ENCODE results near the gene TRPV3. TPM values are rescaled to one million over a fixed set of nuclear protein-coding genes. Genes with fewer than 3 reads are reported as not detected.
A peak's percentile ranks its signal among the peaks of the same experiment; 100 is the strongest.

TRPV3 gene
- total RNA-seq, 1 experiment from 2014 or later: 0.31 TPM

DNA sequence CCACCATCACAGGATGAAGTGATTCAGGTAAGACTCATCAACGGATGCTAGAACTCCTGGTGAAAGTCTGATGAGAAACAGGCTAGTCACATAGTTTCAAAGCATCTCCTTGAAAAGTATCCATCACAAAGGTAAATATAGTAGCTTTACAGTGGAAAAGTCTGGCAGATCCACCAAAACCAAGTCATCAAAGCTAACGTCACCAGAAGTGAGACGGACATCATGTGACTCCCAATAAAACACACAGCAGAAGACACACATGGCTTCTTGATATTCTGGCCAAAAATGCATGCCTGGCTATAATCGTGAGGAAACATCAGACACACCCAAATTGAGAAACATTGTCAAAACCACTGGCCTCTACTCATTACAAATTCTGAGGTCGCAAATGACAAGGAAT is 17.9 kb upstream of the TRPV3 start:
- no TSS peak for BruUV-seq (replicated peaks)
- Histone ChIP-seq H3K9me3 (ENCODE audit: control insufficient read depth, insufficient read depth, low read depth, low read length) (no peaks in the 10 kb centered on the region), H3K4me1 (ENCODE audit: control insufficient read depth, insufficient read depth, low read length) (no peaks in the 10 kb centered on the region), H3K36me3 (ENCODE audit: control insufficient read depth, insufficient read depth, low read length) (no peaks in the 10 kb centered on the region), H3K27me3 (ENCODE audit: control insufficient read depth, insufficient read depth, low read length) (no peaks in the 10 kb centered on the region), H3K4me3 (ENCODE audit: low read depth in 2 of 2, low read length in 2 of 2) (no peak overlapping the region), H3K27ac (ENCODE audit: low read length) (no peak overlapping the region)
- TF ChIP-seq TCF7L2 (IDR thresholded peaks at IDR 0.05; ENCODE audit: low read depth, low read length) (no peak), SIN3A (IDR thresholded peaks at IDR 0.05; ENCODE audit: borderline replicate concordance, insufficient read depth, low read depth, low read length) (no peak), POLR2AphosphoS5 (IDR thresholded peaks at IDR 0.05; ENCODE audit: low read depth, low read length) (no peak)
- TF ChIP-seq, protein P1, sequence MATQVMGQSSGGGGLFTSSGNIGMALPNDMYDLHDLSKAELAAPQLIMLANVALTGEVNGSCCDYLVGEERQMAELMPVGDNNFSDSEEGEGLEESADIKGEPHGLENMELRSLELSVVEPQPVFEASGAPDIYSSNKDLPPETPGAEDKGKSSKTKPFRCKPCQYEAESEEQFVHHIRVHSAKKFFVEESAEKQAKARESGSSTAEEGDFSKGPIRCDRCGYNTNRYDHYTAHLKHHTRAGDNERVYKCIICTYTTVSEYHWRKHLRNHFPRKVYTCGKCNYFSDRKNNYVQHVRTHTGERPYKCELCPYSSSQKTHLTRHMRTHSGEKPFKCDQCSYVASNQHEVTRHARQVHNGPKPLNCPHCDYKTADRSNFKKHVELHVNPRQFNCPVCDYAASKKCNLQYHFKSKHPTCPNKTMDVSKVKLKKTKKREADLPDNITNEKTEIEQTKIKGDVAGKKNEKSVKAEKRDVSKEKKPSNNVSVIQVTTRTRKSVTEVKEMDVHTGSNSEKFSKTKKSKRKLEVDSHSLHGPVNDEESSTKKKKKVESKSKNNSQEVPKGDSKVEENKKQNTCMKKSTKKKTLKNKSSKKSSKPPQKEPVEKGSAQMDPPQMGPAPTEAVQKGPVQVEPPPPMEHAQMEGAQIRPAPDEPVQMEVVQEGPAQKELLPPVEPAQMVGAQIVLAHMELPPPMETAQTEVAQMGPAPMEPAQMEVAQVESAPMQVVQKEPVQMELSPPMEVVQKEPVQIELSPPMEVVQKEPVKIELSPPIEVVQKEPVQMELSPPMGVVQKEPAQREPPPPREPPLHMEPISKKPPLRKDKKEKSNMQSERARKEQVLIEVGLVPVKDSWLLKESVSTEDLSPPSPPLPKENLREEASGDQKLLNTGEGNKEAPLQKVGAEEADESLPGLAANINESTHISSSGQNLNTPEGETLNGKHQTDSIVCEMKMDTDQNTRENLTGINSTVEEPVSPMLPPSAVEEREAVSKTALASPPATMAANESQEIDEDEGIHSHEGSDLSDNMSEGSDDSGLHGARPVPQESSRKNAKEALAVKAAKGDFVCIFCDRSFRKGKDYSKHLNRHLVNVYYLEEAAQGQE (IDR thresholded peaks at IDR 0.05; ENCODE audit: insufficient read depth in 1 of 2, low read depth in 2 of 2, low read length in 1 of 2): no peak
- TF ChIP-seq, protein P2, sequence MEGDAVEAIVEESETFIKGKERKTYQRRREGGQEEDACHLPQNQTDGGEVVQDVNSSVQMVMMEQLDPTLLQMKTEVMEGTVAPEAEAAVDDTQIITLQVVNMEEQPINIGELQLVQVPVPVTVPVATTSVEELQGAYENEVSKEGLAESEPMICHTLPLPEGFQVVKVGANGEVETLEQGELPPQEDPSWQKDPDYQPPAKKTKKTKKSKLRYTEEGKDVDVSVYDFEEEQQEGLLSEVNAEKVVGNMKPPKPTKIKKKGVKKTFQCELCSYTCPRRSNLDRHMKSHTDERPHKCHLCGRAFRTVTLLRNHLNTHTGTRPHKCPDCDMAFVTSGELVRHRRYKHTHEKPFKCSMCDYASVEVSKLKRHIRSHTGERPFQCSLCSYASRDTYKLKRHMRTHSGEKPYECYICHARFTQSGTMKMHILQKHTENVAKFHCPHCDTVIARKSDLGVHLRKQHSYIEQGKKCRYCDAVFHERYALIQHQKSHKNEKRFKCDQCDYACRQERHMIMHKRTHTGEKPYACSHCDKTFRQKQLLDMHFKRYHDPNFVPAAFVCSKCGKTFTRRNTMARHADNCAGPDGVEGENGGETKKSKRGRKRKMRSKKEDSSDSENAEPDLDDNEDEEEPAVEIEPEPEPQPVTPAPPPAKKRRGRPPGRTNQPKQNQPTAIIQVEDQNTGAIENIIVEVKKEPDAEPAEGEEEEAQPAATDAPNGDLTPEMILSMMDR (IDR thresholded peaks at IDR 0.05): no peak
- POLR2A ChIA-PET: no interaction called here
- ATAC-seq (no peak), DNase-seq (ENCODE audit: low read depth, low spot score) (peak; percentile 76)
- CTCF ChIA-PET: no interaction called here
- intact Hi-C loops (cut with micrococcal nuclease; ENCODE audit: unreplicated experiment) (no loop called here), in situ Hi-C loops (cut with HindIII; ENCODE audit: low pct_unique_long_range_greater_than_20kb, low sequenced_read_pairs) (no loop called here)

- no peaks in the 10 kb centered on the region for H3K4me1 ChIP-seq (ENCODE audit: control insufficient read depth, insufficient read depth, low read length)
- POLR2A ChIA-PET: no interaction called here
- no peak for ATAC-seq
- in situ Hi-C loops (cut with HindIII; ENCODE audit: low pct_unique_long_range_greater_than_20kb, low sequenced_read_pairs): no loop called here
- H3K27me3 ChIP-seq (ENCODE audit: control insufficient read depth, insufficient read depth, low read length): no peaks in the 10 kb centered on the region
- CTCF ChIA-PET: no interaction called here
- intact Hi-C loops (cut with micrococcal nuclease; ENCODE audit: unreplicated experiment): no loop called here
- H3K4me3 ChIP-seq (ENCODE audit: low read depth in 2 of 2, low read length in 2 of 2): no peak overlapping the region
- H3K9me3 ChIP-seq (ENCODE audit: control insufficient read depth, insufficient read depth, low read depth, low read length): no peaks in the 10 kb centered on the region
- BruUV-seq (replicated peaks): no TSS peak
- H3K27ac ChIP-seq (ENCODE audit: low read length): no peak overlapping the region
- no peak for TF ChIP-seq POLR2AphosphoS5 (IDR thresholded peaks at IDR 0.05; ENCODE audit: low read depth, low read length)
- TF ChIP-seq, protein P1 (IDR thresholded peaks at IDR 0.05; ENCODE audit: insufficient read depth in 1 of 2, low read depth in 2 of 2, low read length in 1 of 2): no peak
- TF ChIP-seq SIN3A (IDR thresholded peaks at IDR 0.05; ENCODE audit: borderline replicate concordance, insufficient read depth, low read depth, low read length): no peak
- TF ChIP-seq, protein P2 (IDR thresholded peaks at IDR 0.05): no peak
- no peak for TF ChIP-seq TCF7L2 (IDR thresholded peaks at IDR 0.05; ENCODE audit: low read depth, low read length)
- DNase-seq (ENCODE audit: low read depth, low spot score): no peak
- no peaks in the 10 kb centered on the region for H3K36me3 ChIP-seq (ENCODE audit: control insufficient read depth, insufficient read depth, low read length)
Measured at GRCh38 chr17:3574231-3574630, 16.6 kb upstream of the TRPV3 start.

Data from Panc1 (cell line).